ENCODE measurements around the gene RBM11.

GRCh38 chr21:14244911-14245310, 29.0 kb downstream of the RBM11 start:
- TF ChIP-seq EZH2 (IDR thresholded peaks at IDR 0.05) (no peak), POLR2AphosphoS5 (IDR thresholded peaks at IDR 0.05; ENCODE audit: borderline replicate concordance, low read depth, low read length) (no peak)

Measured in SK-N-MC (cell line).